T-helper 9 cell (primary cell): ENCODE measurements around the gene BICC1.

Source experiments
- DNase-seq: peaks from one replicate; pipeline ENCODE4 v3.0.0-alpha.2; 2020

BICC1 gene

DNA sequence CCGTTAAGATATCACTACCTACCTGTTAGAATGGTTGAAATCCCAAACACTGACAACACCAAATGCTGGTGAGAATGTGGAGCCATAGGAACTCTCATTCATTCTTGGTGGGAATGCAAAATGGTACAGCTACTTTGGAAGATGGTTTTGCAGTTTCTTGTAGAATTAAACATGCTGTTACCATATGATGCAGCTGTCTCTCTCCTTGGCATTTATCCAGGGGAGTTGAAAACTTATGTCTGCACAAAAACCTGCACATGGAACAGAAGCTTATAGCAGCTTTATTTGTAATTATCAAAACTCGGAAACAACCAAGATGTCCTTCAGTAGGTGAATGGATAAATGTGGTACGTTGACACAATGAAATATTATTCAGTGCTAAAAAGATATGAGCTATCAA is 199.5 kb downstream of the BICC1 start:
- no peak for DNase-seq

DNA sequence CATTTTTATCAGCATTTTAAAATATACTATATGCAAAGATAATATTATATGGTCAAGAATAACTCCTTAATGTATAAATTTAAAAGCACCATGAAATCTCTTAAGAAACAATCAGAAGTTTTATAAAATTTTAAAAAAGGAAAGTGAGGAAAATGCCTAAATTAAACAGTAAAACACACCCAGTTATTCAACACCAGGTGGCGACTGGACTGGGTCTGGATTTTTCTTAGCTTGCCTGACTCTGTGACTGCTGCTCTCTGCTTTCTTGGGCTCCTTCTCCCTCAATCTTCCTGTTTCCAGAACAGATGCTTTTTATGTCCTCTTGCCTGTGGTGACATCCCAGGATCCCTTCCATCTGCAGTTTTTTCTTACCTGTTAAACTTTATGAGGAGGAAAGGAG is 200.3 kb downstream of the BICC1 start:
- no peak for DNase-seq

DNA sequence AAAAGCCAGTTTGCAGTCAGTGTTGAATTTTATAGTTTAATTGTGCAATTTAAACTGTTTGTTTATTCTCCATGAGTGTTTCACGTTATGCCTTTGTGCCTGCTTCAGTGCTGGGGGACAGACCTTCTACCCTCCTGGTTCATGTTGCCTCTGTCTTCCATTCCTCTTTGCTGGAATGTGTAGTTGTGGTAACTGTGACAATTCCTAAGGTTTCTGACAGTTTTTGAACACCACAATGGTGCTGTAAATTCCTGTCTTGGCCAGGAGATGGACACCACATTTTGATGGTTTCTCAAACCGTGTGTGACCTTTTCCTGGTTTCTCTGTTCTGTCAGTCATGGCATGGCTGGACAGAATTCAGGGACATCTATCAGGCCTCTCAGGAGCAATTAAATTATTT is 201.7 kb downstream of the BICC1 start:
- no peak for DNase-seq

DNA sequence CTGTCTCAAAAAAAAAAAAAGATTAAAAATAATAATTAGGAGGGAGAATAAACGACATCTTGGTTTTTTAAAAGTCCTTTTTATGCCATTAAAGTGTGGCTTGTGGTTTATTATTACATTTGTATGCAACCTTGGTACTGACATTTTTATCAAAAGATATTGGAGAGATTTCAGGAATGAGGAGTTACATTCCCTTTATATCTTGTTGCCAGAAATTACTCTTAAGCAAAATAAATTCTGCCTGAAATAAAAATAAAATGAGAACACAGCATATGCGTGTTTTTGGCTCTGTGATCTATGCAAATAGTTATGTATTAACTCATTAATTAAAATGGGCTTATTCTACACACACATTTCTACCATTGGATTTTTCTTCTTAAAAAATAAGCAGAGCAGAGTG is 202.4 kb downstream of the BICC1 start:
- DNase-seq = no peak

DNA sequence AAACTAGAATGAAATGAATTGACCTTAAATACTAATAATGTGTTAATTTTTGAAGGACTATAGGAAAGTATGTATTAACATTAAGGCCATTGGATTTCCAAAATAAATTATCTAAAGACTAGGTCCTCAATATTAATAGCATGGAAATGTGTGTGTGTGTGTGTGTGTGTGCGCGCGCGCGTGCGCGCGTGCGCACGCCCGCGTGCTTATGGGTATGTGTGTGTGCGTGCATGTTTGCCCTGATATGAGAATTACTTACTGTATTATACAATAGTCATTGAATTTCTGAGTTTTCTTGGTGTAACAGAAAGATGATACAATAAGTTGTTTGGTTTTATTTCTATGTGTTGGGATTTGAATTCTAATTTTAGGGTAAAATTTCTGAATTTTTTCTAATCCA is 205.9 kb downstream of the BICC1 start:
- no peak for DNase-seq

DNA sequence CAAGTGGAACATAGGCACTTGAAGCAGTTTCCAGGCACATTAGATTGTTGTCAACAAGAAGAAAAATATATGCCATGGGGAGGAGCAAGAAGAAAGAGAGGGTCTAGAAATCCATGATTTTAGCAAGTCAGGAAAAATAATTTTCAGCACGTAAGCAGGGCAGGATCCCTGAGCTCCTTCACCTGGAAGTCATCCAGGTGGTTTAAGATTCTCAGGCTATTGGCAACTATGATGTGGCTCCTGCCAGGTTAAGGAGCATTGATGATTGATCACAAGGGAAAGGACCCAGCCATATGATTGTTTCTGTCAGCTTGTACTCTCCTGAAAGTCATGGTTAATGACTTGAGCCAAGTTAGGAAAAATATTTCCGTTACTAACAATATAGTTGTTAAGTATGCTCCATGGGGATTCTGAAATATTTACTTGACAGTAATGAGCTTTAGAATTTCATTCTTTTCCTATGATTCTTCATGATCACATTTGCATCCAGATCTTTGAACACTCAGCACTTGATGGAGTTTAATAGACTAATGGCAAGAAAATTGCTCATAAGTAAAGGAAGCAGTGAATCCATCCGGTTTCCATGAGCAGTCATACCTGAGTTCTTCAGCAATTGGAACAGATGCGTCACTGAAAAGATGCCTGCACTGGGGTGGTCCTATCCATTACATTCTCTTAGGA is 209.1 kb downstream of the BICC1 start:
- DNase-seq = no peak

DNA sequence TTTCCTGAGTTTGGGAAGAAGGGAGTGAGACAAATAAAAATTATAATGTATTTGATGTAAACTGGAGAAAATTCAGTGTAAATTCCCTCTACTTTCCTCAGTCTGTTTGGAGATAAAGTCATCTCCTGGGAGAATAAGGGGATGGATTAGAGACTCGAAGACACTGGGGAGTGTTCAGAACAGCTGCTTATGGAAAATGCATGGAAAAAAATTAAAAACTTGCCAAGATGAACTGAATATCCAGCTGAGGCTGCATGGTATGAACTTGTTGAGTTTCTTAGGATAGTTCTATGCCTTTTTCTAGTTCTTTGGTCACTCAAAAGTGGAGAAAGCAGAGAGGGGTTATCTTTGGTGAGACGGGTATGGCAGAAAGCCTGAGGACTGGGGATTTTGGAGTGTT is 210.5 kb downstream of the BICC1 start:
- DNase-seq = no peak

DNA sequence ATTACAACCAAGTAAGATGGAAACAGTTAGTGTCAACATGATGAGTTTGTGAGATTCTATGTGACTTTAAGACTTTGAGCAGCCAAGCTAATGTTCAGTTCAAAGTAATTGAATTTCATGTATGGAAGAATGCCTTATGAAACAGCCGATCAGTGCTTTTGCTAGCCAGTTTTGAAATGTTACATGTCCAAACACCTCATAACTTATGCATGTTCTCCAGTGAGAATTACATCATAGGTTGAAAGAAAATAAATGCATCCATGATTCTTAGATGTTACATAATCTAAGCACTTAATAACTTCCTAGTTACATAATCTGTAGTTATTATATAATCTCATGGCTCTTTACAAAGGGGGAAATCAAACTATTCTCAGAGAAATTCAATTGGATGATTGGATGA is 211.3 kb downstream of the BICC1 start:
- no peak for DNase-seq

DNA sequence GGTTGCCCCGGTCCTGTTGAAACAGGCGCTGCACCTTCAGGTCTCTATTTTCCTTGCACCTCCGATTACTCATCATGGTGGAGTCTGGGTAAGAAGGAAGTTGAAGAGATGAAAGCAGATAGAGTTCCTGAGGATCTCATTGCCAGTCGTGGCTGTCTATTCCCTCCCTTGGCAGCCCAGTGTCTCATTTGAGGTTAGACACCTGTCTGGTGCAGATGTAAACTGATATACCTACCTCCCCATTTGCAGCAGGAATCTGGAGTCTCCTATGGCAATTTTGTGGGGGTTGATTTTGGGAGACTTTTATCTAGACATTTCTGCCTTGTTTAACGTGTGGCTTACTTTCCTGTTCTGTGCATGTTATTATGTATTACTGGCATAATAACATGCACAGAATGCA is 212.1 kb downstream of the BICC1 start:
- DNase-seq = no peak

DNA sequence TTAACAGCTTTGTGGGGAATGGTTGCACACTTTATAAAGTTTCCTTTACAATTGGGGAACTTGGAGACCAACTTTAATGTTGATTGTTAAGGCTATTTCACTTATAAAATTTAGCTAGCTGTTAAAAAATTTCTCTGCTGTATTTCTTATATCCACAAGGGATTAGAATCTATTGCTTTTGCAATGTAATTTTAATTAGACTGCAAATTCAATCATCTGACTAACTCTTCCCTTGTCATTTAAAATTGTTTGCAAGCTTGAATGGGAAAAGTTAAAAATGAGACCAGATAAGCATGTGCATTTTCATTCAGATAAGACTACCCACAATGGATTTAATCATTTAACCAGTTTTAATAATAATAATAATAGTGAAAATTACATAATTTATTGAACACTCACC is 213.2 kb downstream of the BICC1 start:
- no peak for DNase-seq

DNA sequence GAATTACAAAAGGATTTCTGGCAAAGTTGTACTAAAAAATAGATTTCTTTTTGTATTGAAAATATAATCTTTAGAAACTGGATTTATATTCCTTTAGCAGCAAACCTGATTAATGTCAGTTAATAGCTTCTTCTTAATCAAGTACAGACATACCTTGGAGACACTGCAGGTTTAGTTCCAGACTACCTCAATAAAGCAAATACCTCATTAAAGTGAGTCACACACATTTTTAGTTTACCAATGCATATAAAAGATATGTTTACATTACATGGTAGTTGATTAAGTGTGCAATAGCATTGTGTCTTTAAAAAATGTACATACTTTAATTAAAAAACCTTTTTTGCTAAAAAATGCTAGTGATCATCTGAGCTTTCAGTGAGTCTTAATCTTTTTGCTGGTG is 215.0 kb downstream of the BICC1 start:
- DNase-seq = no peak

DNA sequence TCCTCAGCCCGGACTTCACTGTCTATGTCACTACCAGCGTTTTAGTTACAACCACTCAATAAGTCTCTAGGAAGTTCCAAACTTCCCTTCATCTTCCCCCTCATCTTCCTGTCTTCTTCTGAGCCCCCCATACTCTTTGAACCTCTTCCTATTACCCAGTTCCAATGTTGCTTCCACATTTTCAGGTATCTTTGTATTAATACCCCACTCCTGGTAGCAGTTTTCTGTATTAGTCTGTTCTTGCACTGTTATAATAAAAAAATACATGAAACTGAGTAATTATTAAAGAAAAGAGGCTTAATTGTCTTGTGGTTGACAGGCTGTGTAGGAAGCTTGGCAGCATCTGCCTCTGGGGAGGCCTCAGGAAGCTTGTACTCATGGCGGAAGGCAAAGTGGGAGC is 218.6 kb downstream of the BICC1 start:
- DNase-seq = no peak

DNA sequence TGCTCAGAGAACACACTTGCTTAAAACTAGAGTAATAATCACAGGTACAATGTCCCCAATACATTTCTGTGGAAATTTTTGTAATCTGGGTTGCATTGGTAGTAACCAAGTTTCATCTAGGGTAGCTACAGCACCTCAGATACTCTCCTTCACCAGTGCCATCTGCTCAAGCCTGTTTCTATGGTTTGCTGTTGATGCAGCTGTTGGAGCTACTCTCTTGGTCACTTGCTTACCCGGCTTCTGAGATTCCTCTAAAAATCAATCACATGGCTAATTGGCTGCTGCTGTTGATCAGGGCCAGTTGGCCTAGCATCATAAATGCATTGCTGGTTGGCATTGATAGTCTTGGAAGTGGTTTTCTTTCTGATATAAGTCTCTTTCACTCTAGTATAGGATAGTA is 220.8 kb downstream of the BICC1 start:
- no peak for DNase-seq

DNA sequence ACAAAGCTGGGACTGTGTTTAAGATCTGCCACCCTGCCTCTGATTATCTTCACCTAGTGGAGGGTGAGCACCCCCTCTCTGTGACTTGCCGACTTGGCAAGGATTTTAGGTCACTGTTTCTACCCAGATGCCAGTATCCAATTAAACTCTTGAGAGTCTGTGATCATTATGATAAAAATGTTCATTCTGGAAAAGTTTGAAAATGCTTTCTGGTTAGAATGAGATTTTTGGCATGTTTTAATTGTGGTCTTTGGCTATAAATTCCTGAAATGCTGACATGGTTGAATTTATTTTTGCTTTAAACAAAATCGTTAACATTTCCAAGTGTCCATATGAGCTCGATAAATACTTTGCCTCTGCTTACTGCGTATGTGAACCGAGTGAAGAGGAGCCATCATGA is 221.4 kb downstream of the BICC1 start:
- no peak for DNase-seq

DNA sequence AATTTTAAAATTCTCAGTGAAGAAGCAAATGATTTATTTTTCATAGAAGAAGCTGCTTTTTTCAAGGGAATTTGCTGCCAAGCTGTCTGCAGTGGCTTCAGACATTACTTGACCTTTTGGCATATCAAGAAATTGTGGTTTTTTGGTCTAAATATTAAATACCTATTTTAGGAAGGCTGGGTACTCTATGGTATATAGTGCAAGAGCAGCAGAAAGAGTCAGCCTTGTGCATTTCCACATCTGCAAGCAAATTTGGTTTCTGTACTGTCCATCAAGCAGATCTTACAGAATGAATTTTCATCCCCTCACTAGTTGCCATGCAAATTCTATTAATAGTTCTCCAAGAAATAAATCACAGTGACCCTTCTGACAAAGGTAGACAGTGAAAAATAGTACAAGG is 222.0 kb downstream of the BICC1 start:
- no peak for DNase-seq

DNA sequence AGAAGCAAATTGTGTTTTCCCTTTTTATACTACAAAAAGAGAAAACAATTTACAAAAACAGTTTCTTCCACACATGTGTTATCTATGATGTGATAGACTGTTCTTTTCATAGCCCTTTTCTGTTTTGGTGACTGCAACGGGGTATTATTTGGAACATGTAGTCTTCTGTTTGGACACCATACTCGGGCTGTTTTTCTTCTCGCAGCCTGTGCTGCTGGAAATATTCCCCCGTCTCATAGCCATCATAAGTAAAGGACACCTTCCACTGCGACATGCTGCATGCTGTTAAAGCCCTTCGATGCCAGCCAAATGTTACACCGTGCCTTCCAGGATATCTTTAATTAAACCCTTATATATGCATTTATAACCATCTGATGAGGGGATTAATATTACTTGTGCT is 222.4 kb downstream of the BICC1 start:
- DNase-seq = no peak

DNA sequence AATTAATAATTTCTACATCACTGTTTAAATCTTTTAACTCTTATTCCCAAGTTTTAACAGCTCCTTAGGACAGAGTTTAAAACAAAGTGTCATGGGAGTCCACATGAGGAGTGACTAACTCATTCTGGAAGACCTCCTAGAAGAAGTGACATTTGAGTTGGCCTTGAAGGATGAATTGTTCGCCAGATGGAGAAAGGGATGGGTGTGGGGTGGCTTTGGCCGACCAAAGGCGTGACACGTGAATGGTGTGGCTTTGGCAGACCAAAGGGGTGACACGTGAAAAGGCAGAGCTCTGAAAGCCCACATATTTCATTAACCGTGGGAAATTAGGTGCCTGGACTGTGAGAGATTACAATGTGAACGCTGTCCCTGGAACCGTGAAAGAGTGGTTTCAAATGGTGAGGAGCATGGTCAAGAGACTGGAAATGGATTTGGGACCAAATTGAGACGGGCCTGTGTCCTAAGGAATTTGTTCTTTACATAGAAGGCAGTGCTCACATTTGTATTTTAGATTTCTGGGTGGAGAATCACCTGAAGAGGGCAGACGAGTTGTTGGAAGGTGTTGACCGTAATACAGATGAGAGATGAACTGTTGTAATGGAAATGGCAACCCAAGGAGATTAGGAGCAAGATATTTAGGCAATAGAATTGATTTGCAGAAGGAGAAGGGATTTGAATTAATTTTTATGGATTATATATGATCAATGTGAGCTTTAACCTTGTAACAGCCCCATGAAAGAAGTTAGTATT is 228.1 kb downstream of the BICC1 start:
- no peak for DNase-seq

DNA sequence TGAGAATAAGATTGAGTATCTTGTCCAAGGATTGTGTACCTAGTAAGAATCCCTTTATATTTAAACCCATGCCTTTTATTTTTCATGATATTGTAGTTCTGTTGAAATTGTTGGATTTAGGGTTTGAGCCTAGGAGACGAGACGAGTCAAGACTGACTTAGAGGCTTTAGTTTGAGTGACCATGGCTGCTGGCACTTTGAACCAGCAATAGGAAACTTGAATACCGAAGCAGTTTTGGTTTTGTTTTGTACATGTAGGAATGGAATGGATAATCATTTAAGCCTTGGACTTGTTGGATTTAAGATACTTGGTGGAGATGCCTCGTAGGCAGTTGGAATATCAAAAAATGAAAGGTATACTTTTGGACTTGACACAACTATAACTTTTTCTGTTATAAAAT is 229.0 kb downstream of the BICC1 start:
- DNase-seq = no peak

DNA sequence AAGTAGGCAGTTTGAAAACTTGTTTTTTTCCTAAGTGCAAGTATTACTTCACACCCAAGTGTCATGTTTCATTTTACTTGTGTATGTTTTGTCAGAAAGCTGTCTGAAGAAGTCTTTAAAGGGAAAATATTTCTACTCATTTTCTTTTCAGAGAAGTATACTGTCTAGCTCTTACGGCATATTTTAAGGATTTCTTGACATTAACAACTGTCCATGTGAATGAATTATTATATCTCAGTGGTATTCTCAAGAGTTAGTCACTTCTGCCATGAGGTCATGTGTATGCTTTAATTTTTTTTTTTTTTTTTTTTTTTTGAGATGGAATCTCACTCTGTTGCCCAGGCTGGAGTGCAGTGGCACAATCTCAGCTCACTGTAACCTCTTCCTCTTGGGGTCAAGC is 229.5 kb downstream of the BICC1 start:
- DNase-seq = no peak

DNA sequence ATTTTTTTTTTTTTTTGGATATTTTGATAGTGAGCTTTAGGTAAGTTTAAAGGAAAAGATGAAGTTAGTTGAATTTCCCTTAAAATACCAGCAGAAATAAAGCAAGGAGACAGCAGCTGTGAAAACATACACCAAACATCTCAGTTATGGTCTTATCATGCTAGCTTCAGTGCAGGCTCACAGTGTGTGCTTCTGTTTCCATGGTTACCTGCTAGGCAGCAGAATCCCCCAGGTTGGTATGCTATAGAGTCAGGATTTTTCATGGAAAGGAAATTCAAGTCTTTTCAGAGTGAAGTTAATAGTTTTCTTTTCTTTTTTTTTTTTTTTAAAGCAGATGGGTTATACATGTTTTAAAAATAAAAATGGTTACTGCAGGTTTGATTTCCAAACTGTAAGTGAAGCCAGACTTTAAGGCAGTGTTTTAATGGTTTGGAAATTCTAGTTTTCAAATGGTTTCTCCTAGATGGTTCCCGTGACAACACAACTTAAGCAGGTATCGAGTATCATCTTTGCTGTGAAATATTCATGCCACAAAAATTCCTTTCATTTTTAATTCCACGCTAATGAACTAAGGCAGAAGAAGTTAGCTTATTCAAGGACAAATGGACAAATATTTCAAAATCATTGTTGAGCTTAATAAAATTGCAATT is 230.9 kb downstream of the BICC1 start:
- no peak for DNase-seq

DNA sequence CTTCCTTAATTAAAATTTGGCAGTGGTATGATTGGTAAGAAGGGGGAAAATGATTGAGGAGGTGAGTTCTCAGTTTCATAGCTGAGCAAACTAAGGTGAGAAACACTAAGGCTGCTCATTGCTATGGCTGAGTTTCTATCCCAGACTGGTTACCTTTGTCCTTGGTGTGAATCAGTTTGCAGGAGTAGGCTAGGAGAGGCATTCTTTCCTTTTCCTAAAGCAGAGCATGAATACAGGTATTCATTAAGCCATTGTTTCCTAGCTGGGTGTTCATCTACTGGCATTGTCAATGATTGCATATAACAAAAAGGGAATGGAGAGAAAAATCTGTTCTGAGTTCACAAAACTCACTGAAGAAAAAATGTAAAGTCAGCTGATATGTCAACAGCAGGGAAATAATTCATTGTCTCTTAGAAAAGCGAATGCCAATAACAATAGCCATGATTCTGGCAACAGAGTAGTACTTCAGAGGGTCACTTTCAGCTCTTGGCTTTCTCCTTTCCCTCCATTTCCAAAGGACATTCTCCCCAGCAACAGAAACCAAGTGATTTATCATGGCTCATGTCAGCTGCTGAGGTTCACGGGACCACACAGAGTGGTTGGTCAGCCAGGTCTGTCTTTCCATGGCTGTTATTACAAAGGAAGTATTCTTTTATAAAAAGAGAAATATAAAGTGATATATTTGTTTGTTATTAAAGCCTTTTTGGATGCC is 234.0 kb downstream of the BICC1 start:
- no peak for DNase-seq

DNA sequence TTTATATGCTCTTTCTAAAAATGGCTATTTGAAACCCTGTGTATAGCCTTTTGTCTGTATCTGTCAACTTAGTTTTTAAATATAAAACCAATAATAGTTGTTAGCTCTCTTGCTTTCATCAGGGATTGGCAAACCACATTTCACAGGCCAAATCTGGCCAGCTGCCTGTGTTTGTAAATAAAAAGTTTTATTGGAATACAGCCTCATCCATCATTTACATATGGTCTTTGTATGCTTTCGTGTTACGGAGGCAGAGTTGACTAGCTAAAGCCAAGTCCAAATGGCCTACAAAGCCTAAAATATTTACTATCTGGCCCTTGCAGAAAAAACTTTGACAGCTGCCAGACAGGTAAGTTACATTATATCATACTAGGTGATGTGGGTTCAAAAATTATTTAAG is 235.0 kb downstream of the BICC1 start:
- no peak for DNase-seq

DNA sequence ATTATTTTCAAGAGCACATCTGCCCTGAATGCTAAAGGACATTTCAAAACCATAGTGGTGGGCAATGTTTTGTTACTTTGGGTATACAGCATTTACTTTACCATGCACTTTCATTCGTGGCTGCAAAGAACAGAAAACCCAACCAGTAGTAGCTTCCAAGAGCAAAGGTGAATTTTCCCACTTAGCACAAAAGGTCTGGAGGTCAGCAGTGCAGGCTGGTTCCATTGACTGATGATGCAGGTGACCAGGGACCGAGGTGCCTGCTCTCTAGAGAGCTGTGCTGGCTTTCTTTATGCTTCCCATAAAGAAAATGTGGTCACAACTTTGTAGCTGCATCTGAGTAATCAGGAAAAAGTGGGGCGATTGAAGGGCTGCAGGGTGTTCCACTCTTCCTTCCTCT is 240.0 kb downstream of the BICC1 start:
- DNase-seq = no peak

DNA sequence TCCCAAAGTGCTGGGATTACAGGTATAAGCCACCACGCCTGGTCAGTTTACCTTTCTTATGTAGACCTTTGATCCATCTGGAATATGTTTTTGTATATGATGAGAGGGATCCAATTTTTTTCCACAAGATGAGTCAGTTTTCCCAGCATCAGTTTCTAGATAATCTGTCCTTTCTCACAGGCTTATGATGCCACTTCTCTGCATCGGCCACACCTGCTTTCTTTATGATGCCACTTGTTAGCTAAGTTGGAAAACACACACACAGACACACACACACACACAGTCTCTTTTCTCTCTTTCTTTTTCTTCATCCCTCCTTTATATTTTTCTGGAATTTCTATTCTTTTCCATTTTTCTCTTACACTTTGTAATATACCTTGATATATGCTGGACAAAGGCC is 240.8 kb downstream of the BICC1 start:
- DNase-seq = no peak
